Heart left ventricle (tissue), 16 donors: ENCODE results near the gene POLR3B. TPM values are rescaled to one million over a fixed set of nuclear protein-coding genes. Genes with fewer than 3 reads are reported as not detected.
"Not testable (repeated sequence)": the region's sequence is repeated elsewhere in the genome, so short reads cannot be mapped to it uniquely, and the experiment has no call there.

Experiments used
- ATAC-seq, 4 donors: fragments of 200-7000 bp; cut with Tn5 transposase; one replicate each; pipeline ENCODE4 v1.9.1; 2020 to 2022; ENCODE audit warnings: moderate library complexity in 4 of 4, mild to moderate bottlenecking in 3 of 4, moderate number of reproducible peaks in 1 of 4
- DNase-seq, 5 donors: peaks; one replicate each; pipeline ENCODE4 v3.0.0-alpha.2; 2020
- H3K27ac ChIP-seq, 12 donors: fragments of 200-600 bp; sonication (generic) in 4 of 12; one replicate each; pipeline versions ENCODE4 v1.5.0 to v1.8.0; 2016 to 2022; ENCODE audit warnings: mild to moderate bottlenecking in 2 of 12
- H3K27me3 ChIP-seq, 9 donors: fragments of 200-600 bp; sonication (generic) in 2 of 9; one replicate each; pipeline versions ENCODE4 v1.5.1 to v1.8.0; 2016 to 2022; ENCODE audit warnings: mild to moderate bottlenecking in 3 of 9
- H3K36me3 ChIP-seq, 9 donors: fragments of 200-600 bp; sonication (generic) in 2 of 9; one replicate each; pipeline versions ENCODE4 v1.5.0 to v1.8.0; 2018 to 2022; ENCODE audit warnings: mild to moderate bottlenecking in 2 of 9
- H3K4me1 ChIP-seq, 12 donors: fragments of 200-600 bp; sonication (generic) in 4 of 12; one replicate each; pipeline versions ENCODE4 v1.5.0 to v1.8.0; 2016 to 2022; ENCODE audit warnings: mild to moderate bottlenecking in 3 of 12
- H3K4me3 ChIP-seq, 12 donors: fragments of 200-600 bp; sonication (generic) in 4 of 12; one replicate each; pipeline versions ENCODE4 v1.5.0 to v1.8.0; 2017 to 2022; ENCODE audit warnings: mild to moderate bottlenecking in 9 of 12, moderate library complexity in 4 of 12
- H3K9me3 ChIP-seq, 12 donors: fragments of 200-600 bp; sonication (generic) in 4 of 12; one replicate each; pipeline versions ENCODE4 v1.5.0 to v1.8.0; 2016 to 2022; ENCODE audit warnings: mild to moderate bottlenecking in 1 of 12
- POLR2A ChIP-seq, 2 donors: fragments of 450-650 bp; IDR thresholded peaks; one replicate each; pipeline ENCODE4 v1.6.1; 2017; ENCODE audit warnings: antibody characterized with exemption in 2 of 2, mild to moderate bottlenecking in 2 of 2, moderate library complexity in 2 of 2
- WGBS, 4 donors: extraction: QIAGEN DNeasy Blood & Tissue Kit in 2 of 4; methylation state at CpG; one replicate each; pipeline versions ENCODE4 v1.1.5 to v1.1.7; 2013 to 2018; 5-methylcytosine and 5-hydroxymethylcytosine counted together
- intact Hi-C, 10 donors: fragments of 100-400 bp; cut with DNase I; formaldehyde crosslinking; loops; one replicate each; pipeline versions ENCODE4 v1.11.1 to v1.14.2; 2022
- polyA plus RNA-seq, 2 donors: library from polyadenylated mRNA; stranded (reverse); fragments of 200-250 nt; gene quantifications; one replicate each; pipeline ENCODE4 v1.2.3, GENCODE V29; 2013
- total RNA-seq, 9 donors: library from RNA; depleted of rRNA in 2 of 9; stranded (reverse); fragments of >200 nt in 2 of 9; fragmentation: NEBNext Ultra II Directional in 3 of 9; extraction: Animal tissue kit (Norgen Biotek cat#: 25700) in 3 of 9; gene quantifications; one replicate each; pipeline versions ENCODE4 v1.1.0 to v1.2.4, GENCODE V29; 2016 to 2023
- TF ChIP-seq, protein P1 (sequence below), 12 donors: fragments of 200-600 bp; sonication (generic) in 4 of 12; IDR thresholded peaks; one replicate each; pipeline versions ENCODE4 v1.5.0 to v1.8.0; 2018 to 2022; ENCODE audit warnings: antibody characterized with exemption in 12 of 12, mild to moderate bottlenecking in 5 of 12
- donor health status: ischemic (EF 13 %, LVEDD 7.1; RV severe dilation, severe dysfunction).
- donor health status: healthy with polysubstance abuse.
- donor health status: DM: no; HTN: yes; CAD: no.
- donor health status: DM: no; HTN: no; CAD: no.
- donor health status: ischemic (EF 25% LVEDD 6.9; RV normal size, moderate dysfunction).
- donor health status: ischemic (EF 25% LVEDD 5.7; RV mildly dilated, moderate dysfunction).
- donor health status: healthy.
- donor health status: DM: yes; HTN: yes; CAD: no.
- donor health status: ischemic (EF 35%, LVEDD 5.7; RV mildly dilated, moderate dysfunction).
- donor health status: nonischemic (EF 11% LVEDD 7.7; RV severe dilation, severe dysfunction).
- donor health status: DM: yes; HTN: yes; CAD: no.
- donor health status: PGD.
- donor health status: ischemic (EF 29% LVEDD 5.4; RV normal size, mild dysfunction).
- donor health status: nonischemic (EF 23%, LVEDD 6.1; RV moderate dilation, normal function).

Gene POLR3B
- total and polyA plus RNA-seq, 11 donors: 2.5 to 12.3 (median 9.1) TPM

- DNase-seq: no peak
- 94 to 96% (median 95%) methylated on average over 6 of the region's 6 CpGs for WGBS, 4 donors
Measured at GRCh38 chr12:106459124-106459523, 101.6 kb downstream of the POLR3B start.

GRCh38 chr12:106459534-106459933 lies 102.0 kb downstream of the POLR3B start:
- Histone ChIP-seq H3K27me3 (no peaks in the 10 kb centered on the region), H3K9me3 (no peaks in the 10 kb centered on the region), H3K36me3 (peaks cover 0 to 77% (median 31%) of the 10 kb centered on the region in 9 donors), H3K4me3 (no peak overlapping the region), H3K4me1 (peaks cover 0 to 13% (median 0%) of the 10 kb centered on the region in 12 donors), H3K27ac (no peak overlapping the region)
- TF ChIP-seq, protein P1, sequence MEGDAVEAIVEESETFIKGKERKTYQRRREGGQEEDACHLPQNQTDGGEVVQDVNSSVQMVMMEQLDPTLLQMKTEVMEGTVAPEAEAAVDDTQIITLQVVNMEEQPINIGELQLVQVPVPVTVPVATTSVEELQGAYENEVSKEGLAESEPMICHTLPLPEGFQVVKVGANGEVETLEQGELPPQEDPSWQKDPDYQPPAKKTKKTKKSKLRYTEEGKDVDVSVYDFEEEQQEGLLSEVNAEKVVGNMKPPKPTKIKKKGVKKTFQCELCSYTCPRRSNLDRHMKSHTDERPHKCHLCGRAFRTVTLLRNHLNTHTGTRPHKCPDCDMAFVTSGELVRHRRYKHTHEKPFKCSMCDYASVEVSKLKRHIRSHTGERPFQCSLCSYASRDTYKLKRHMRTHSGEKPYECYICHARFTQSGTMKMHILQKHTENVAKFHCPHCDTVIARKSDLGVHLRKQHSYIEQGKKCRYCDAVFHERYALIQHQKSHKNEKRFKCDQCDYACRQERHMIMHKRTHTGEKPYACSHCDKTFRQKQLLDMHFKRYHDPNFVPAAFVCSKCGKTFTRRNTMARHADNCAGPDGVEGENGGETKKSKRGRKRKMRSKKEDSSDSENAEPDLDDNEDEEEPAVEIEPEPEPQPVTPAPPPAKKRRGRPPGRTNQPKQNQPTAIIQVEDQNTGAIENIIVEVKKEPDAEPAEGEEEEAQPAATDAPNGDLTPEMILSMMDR (IDR thresholded peaks at IDR 0.05): no peak
- no peak for TF ChIP-seq POLR2A (IDR thresholded peaks at IDR 0.05)
- intact Hi-C loops: no loop called here
- WGBS, 4 donors: 40 to 63% (median 53%) methylated on average over 1 of the region's 1 CpG
- ATAC-seq (peak; percentile 47 to 69 (median 63)), DNase-seq (no peak)

More at GRCh38 chr12:106459124-106459523, 101.6 kb downstream of the POLR3B start:
- Histone ChIP-seq H3K4me1 (peaks cover 0 to 11% (median 0%) of the 10 kb centered on the region in 12 donors), H3K27me3 (no peaks in the 10 kb centered on the region), H3K27ac (no peak overlapping the region), H3K36me3 (peaks cover 0 to 80% (median 34%) of the 10 kb centered on the region in 9 donors), H3K4me3 (no peak overlapping the region), H3K9me3 (no peaks in the 10 kb centered on the region)
- ATAC-seq: no peak
- intact Hi-C loops: no loop called here
- TF ChIP-seq, protein P1 (IDR thresholded peaks at IDR 0.05): no peak

GRCh38 chr12:106461730-106462129 lies 104.2 kb downstream of the POLR3B start:
- Histone ChIP-seq H3K27ac (no peak overlapping the region), H3K27me3 (no peaks in the 10 kb centered on the region), H3K4me1 (peaks cover 0 to 13% (median 0%) of the 10 kb centered on the region in 12 donors), H3K9me3 (peaks cover 0 to 16% (median 0%) of the 10 kb centered on the region in 12 donors), H3K4me3 (no peak overlapping the region), H3K36me3 (peaks cover 0 to 66% (median 26%) of the 10 kb centered on the region in 9 donors)
- TF ChIP-seq POLR2A (IDR thresholded peaks at IDR 0.05): no peak
- TF ChIP-seq, protein P1 (IDR thresholded peaks at IDR 0.05): no peak
- WGBS, 4 donors: 45 to 59% (median 55%) methylated on average over 2 of the region's 2 CpGs
- DNase-seq (peak in 1 of 5 donors; percentile 20), ATAC-seq (peak; percentile 50 to 72 (median 58))
- intact Hi-C loops: no loop called here

DNA sequence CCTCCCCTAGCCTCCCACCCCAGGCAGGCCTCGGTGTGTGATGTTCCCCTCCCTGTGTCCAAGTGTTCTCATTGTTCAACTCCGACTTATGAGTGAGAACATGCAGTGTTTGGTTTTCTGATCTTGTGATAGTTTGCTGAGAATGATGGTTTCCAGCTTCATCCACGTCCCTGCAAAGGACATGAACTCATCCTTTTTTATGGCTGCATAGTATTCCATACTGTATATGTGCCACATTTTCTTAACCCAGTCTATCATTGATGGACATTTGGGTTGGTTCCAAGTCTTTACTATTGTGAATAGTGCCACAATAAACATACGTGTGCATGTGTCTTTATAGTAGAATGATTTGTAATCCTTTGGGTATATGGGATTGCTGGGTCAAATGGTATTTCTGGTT lies 108.1 kb downstream of the POLR3B start:
- H3K4me3 ChIP-seq, intact Hi-C loops, H3K4me1 ChIP-seq, DNase-seq, H3K27ac ChIP-seq, ATAC-seq, H3K27me3 ChIP-seq: not testable (repeated sequence)
- peaks cover 0 to 28% (median 7%) of the 10 kb centered on the region in 9 donors for H3K36me3 ChIP-seq
- 85 to 98% (median 96%) methylated on average over 4 of the region's 4 CpGs for WGBS, 4 donors
- H3K9me3 ChIP-seq: peaks cover 0 to 18% (median 0%) of the 10 kb centered on the region in 12 donors

- H3K27me3 ChIP-seq, DNase-seq, H3K9me3 ChIP-seq, H3K4me1 ChIP-seq, ATAC-seq, intact Hi-C loops, H3K27ac ChIP-seq, H3K4me3 ChIP-seq: not testable (repeated sequence)
- H3K36me3 ChIP-seq: peaks cover 0 to 11% (median 0%) of the 10 kb centered on the region in 9 donors
- WGBS, 4 donors: 100% methylated on average over 2 to 3 of the region's 3 CpGs; no CpG with 5 or more reads in 1 of the 4 donors
Measured at GRCh38 chr12:106475662-106476061, 118.1 kb downstream of the POLR3B start.

DNA sequence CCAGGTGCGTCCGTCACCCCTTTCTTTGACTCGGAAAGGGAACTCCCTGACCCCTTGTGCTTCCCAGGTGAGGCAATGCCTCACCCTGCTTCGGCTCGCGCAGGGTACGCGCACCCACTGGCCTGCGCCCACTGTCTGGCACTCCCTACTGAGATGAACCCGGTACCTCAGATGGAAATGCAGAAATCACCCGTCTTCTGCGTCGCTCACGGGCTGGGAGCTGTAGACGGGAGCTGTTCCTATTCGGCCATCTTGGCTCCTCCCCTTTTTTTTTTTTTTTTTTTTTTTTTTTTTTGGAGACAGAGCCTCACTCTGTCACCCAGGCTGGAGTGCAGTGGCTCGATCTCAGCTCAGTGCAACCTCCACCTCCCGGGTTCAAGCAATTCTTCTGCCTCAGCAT lies 120.1 kb downstream of the POLR3B start:
- H3K9me3 ChIP-seq, DNase-seq, H3K4me1 ChIP-seq, H3K4me3 ChIP-seq, H3K27ac ChIP-seq, H3K27me3 ChIP-seq, intact Hi-C loops, ATAC-seq: not testable (repeated sequence)
- H3K36me3 ChIP-seq: peaks cover 0 to 14% (median 0%) of the 10 kb centered on the region in 9 donors
- WGBS, 4 donors: 94 to 97% (median 96%) methylated on average over 18 of the region's 18 CpGs
